ENCODE measurements around the gene WWTR1.

The WWTR1 gene

DNA sequence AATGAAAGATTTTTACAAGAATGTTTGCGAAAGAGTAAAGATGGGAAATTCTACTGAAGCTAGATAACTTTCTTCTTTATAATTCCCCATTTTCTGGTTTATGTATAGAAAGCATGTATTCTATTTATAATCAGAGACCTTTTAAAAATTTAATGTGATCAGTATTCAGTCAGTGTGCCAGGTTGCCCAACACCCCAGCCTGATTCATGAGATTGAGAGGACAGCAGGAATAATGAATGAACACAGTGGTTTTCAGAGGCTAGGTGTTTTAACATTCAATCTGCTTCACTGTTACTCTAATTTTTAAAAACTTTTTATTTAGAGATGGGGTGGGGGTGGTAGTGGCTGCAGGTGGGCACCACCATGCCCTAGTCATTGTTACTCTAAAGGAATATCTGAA is 4.7 kb downstream of the WWTR1 start:
- Histone ChIP-seq H3K9ac (ENCODE audit: low read length) (no peak overlapping the region), H3K9me3 (ENCODE audit: low read length) (no peaks in the 10 kb centered on the region), H3K27me3 (ENCODE audit: insufficient read depth, low read length) (no peaks in the 10 kb centered on the region; the same call in 1 of the 2 replicates), H3F3A (ENCODE audit: insufficient read depth, low read length) (no peaks in the 10 kb centered on the region), H3K27ac (ENCODE audit: low read depth, low read length, poor library complexity, severe bottlenecking) (no peak overlapping the region), H4K20me1 (ENCODE audit: insufficient read depth, low read length) (no peaks in the 10 kb centered on the region), H3K9me2 (ENCODE audit: low read depth, low read length) (no peaks in the 10 kb centered on the region), H3K4me3 (ENCODE audit: low read depth, low read length, poor library complexity, severe bottlenecking) (no peak overlapping the region), H3K4me1 (ENCODE audit: insufficient read depth, low read length, severe bottlenecking) (no peaks in the 10 kb centered on the region), H3K36me3 (ENCODE audit: insufficient read depth, low read length) (no peaks in the 10 kb centered on the region), H3K79me2 (ENCODE audit: insufficient read depth, low read length) (no peaks in the 10 kb centered on the region), H2AFZ (ENCODE audit: low read length) (no peak overlapping the region), H3K4me2 (ENCODE audit: low read length) (no peak overlapping the region)
- TF ChIP-seq, protein P1, sequence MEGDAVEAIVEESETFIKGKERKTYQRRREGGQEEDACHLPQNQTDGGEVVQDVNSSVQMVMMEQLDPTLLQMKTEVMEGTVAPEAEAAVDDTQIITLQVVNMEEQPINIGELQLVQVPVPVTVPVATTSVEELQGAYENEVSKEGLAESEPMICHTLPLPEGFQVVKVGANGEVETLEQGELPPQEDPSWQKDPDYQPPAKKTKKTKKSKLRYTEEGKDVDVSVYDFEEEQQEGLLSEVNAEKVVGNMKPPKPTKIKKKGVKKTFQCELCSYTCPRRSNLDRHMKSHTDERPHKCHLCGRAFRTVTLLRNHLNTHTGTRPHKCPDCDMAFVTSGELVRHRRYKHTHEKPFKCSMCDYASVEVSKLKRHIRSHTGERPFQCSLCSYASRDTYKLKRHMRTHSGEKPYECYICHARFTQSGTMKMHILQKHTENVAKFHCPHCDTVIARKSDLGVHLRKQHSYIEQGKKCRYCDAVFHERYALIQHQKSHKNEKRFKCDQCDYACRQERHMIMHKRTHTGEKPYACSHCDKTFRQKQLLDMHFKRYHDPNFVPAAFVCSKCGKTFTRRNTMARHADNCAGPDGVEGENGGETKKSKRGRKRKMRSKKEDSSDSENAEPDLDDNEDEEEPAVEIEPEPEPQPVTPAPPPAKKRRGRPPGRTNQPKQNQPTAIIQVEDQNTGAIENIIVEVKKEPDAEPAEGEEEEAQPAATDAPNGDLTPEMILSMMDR (IDR thresholded peaks at IDR 0.05; ENCODE audit: low read length) = no peak
- no peak for TF ChIP-seq EZH2 (IDR thresholded peaks at IDR 0.05; ENCODE audit: borderline replicate concordance, low read length)

DNA sequence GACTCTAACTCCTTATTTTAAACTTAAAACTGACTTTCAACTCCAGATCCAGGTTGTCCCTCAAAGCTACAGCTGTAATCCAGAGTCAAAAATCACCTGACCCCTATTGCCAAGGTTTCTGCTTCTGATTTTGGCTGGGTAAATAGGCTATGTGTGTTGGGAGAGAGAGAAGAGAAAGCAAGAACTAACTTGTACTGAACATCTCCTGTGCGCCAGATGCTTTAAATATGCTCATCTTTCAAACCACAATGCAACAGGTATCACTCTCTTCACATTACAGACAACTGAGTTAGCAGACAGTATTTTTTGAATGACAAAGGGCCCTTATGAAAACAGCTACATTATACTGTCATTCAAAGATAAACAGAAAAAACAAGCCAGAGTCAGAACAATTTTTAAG is 7.0 kb downstream of the WWTR1 start:
- H2AFZ ChIP-seq (ENCODE audit: low read length) = no peak overlapping the region
- H3K79me2 ChIP-seq (ENCODE audit: insufficient read depth, low read length) = no peaks in the 10 kb centered on the region
- H3K4me2 ChIP-seq (ENCODE audit: low read length) = no peak overlapping the region
- H3K9ac ChIP-seq (ENCODE audit: low read length) = no peak overlapping the region
- no peaks in the 10 kb centered on the region for H3F3A ChIP-seq (ENCODE audit: insufficient read depth, low read length)
- no peak for TF ChIP-seq EZH2 (IDR thresholded peaks at IDR 0.05; ENCODE audit: borderline replicate concordance, low read length)
- TF ChIP-seq, protein P1 (IDR thresholded peaks at IDR 0.05; ENCODE audit: low read length) = no peak
- H4K20me1 ChIP-seq (ENCODE audit: insufficient read depth, low read length) = no peaks in the 10 kb centered on the region
- H3K4me1 ChIP-seq (ENCODE audit: insufficient read depth, low read length, severe bottlenecking) = no peaks in the 10 kb centered on the region
- H3K27ac ChIP-seq (ENCODE audit: low read depth, low read length, poor library complexity, severe bottlenecking) = no peak overlapping the region
- no peak overlapping the region for H3K4me3 ChIP-seq (ENCODE audit: low read depth, low read length, poor library complexity, severe bottlenecking)
- H3K27me3 ChIP-seq (ENCODE audit: insufficient read depth, low read length) = no peaks in the 10 kb centered on the region
- no peaks in the 10 kb centered on the region for H3K9me3 ChIP-seq (ENCODE audit: low read length)
- H3K9me2 ChIP-seq (ENCODE audit: low read depth, low read length) = no peaks in the 10 kb centered on the region
- H3K36me3 ChIP-seq (ENCODE audit: insufficient read depth, low read length) = no peaks in the 10 kb centered on the region

DNA sequence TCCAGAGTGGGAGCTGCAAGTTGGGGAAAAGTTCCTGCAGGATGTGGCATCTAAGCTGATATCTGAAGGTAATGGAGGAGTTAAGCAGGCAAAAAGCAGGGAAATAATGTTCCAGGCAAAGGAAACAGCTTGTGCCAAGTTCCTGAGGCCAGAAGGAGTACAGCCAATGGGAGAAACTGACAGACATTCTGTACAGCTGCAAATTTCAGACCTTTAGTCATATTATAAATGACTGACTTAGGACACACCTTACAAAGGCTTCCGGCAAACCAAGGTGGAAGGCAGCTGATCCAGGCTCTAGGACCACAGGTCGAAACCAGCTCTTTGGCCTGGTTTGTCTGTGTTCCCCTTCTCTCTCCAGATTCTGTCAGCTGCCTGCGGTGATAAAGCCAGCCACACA is 9.3 kb downstream of the WWTR1 start:
- H3K4me2 ChIP-seq (ENCODE audit: low read length) = no peak overlapping the region
- H3K4me3 ChIP-seq (ENCODE audit: low read depth, low read length, poor library complexity, severe bottlenecking) = no peak overlapping the region
- H3K9me3 ChIP-seq (ENCODE audit: low read length) = no peaks in the 10 kb centered on the region
- no peak for TF ChIP-seq EZH2 (IDR thresholded peaks at IDR 0.05; ENCODE audit: borderline replicate concordance, low read length)
- TF ChIP-seq, protein P1 (IDR thresholded peaks at IDR 0.05; ENCODE audit: low read length) = no peak
- H3K27me3 ChIP-seq (ENCODE audit: insufficient read depth, low read length) = no peaks in the 10 kb centered on the region
- no peak overlapping the region for H3K27ac ChIP-seq (ENCODE audit: low read depth, low read length, poor library complexity, severe bottlenecking)
- H3K4me1 ChIP-seq (ENCODE audit: insufficient read depth, low read length, severe bottlenecking) = no peaks in the 10 kb centered on the region
- no peaks in the 10 kb centered on the region for H3F3A ChIP-seq (ENCODE audit: insufficient read depth, low read length)
- H3K79me2 ChIP-seq (ENCODE audit: insufficient read depth, low read length) = no peaks in the 10 kb centered on the region
- H4K20me1 ChIP-seq (ENCODE audit: insufficient read depth, low read length) = no peaks in the 10 kb centered on the region
- no peaks in the 10 kb centered on the region for H3K36me3 ChIP-seq (ENCODE audit: insufficient read depth, low read length)
- H2AFZ ChIP-seq (ENCODE audit: low read length) = no peak overlapping the region
- no peak overlapping the region for H3K9ac ChIP-seq (ENCODE audit: low read length)
- H3K9me2 ChIP-seq (ENCODE audit: low read depth, low read length) = no peaks in the 10 kb centered on the region

All from OCI-LY1 (cell line).